ENCODE data around the gene ADAM15.

ADAM15 gene

DNA sequence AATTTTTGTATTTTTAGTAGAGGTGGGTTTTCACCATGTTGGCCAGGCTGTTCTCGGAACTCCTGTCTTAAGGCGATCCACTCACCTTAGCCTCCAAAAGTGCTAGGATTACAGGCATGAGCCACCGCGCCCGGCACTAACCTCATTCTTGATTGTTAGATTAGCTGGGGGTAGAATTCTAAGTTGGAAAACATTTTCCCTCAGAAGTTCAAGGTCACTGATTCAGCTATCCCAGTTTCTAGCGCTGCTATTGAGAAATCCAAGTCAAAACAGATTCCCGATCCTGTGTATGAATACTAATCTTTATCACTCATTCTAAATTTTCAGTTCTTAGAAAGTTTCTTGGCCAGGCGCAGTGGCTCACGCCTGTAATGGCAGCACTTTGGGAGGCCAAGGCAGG is 52.2 kb downstream of the ADAM15 start:
- Histone ChIP-seq H3K36me3 (ENCODE audit: low read length) (no peaks in the 10 kb centered on the region), H3K27ac (ENCODE audit: low read depth, low read length) (no peak overlapping the region), H3K9me3 (ENCODE audit: insufficient read depth, low read length) (no peaks in the 10 kb centered on the region), H3F3A (ENCODE audit: insufficient read depth) (no peaks in the 10 kb centered on the region), H3K9me2 (replicated peaks; ENCODE audit: insufficient read depth, low read length) (no peaks in the 10 kb centered on the region), H3K4me3 (ENCODE audit: insufficient read depth, low read length, poor library complexity, severe bottlenecking) (no peak overlapping the region), H3K9ac (ENCODE audit: low read length) (no peak overlapping the region), H3K27me3 (ENCODE audit: low read length) (no peaks in the 10 kb centered on the region), H2AFZ (ENCODE audit: low read depth, low read length, severe bottlenecking) (no peak overlapping the region), H3K79me2 (ENCODE audit: insufficient read depth, low read length) (no peaks in the 10 kb centered on the region), H3K4me2 (ENCODE audit: low read depth, low read length, poor library complexity, severe bottlenecking) (no peak overlapping the region), H4K20me1 (ENCODE audit: low read depth, low read length) (no peaks in the 10 kb centered on the region)
- no peak for TF ChIP-seq EZH2phosphoT487 (conservative IDR thresholded peaks at IDR 0.05; ENCODE audit: low read length)
- TF ChIP-seq CTCF (IDR thresholded peaks at IDR 0.05; ENCODE audit: insufficient read depth, low read length, poor library complexity, severe bottlenecking) = no peak

GRCh38 chr1:155104605-155105534 is 53.8 kb downstream of the ADAM15 start:
- no peak overlapping the region for H3K4me2 ChIP-seq (ENCODE audit: low read depth, low read length, poor library complexity, severe bottlenecking)
- no peak overlapping the region for H2AFZ ChIP-seq (ENCODE audit: low read depth, low read length, severe bottlenecking)
- TF ChIP-seq CTCF (IDR thresholded peaks at IDR 0.05; ENCODE audit: insufficient read depth, low read length, poor library complexity, severe bottlenecking) (no peak), EZH2phosphoT487 (conservative IDR thresholded peaks at IDR 0.05; ENCODE audit: low read length) (no peak)

DNA sequence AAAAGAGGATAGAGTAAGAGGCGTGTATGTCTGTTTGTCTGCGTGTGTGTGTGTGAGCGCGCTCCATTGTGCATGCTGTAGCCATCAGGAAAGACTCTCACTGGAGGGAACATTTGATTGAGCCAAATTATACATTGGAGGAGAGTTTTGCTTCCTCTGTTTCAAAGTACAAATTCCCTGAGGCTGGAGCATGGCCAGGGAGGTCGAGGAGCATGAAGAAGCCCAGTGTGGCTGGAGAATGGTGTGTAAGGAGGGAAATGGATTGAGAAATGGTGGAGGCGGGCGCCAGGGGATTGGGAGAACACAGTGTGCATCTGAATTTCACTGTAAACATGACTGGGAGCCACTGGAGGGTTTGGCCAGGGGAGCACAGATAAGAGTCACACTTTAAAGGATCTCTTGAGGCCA is 54.5 kb downstream of the ADAM15 start:
- Histone ChIP-seq H3K4me2 (ENCODE audit: low read depth, low read length, poor library complexity, severe bottlenecking) (no peak overlapping the region), H3K79me2 (ENCODE audit: insufficient read depth, low read length) (no peaks in the 10 kb centered on the region), H3K27me3 (ENCODE audit: low read length) (no peaks in the 10 kb centered on the region), H3K4me3 (ENCODE audit: insufficient read depth, low read length, poor library complexity, severe bottlenecking) (no peak overlapping the region), H4K20me1 (ENCODE audit: low read depth, low read length) (no peaks in the 10 kb centered on the region), H2AFZ (ENCODE audit: low read depth, low read length, severe bottlenecking) (no peak overlapping the region), H3K9me3 (ENCODE audit: insufficient read depth, low read length) (no peaks in the 10 kb centered on the region), H3K9me2 (replicated peaks; ENCODE audit: insufficient read depth, low read length) (no peaks in the 10 kb centered on the region), H3K36me3 (ENCODE audit: low read length) (no peaks in the 10 kb centered on the region), H3K27ac (ENCODE audit: low read depth, low read length) (no peak overlapping the region), H3F3A (ENCODE audit: insufficient read depth) (no peaks in the 10 kb centered on the region), H3K9ac (ENCODE audit: low read length) (no peak overlapping the region)
- TF ChIP-seq CTCF (IDR thresholded peaks at IDR 0.05; ENCODE audit: insufficient read depth, low read length, poor library complexity, severe bottlenecking) (no peak), EZH2phosphoT487 (conservative IDR thresholded peaks at IDR 0.05; ENCODE audit: low read length) (no peak)

More at GRCh38 chr1:155104605-155105534, 53.8 kb downstream of the ADAM15 start:
- H4K20me1 ChIP-seq (ENCODE audit: low read depth, low read length) = no peaks in the 10 kb centered on the region
- H3K4me3 ChIP-seq (ENCODE audit: insufficient read depth, low read length, poor library complexity, severe bottlenecking) = no peak overlapping the region
- H3K79me2 ChIP-seq (ENCODE audit: insufficient read depth, low read length) = no peaks in the 10 kb centered on the region
- no peak overlapping the region for H3K27ac ChIP-seq (ENCODE audit: low read depth, low read length)
- no peaks in the 10 kb centered on the region for H3K27me3 ChIP-seq (ENCODE audit: low read length)
- no peaks in the 10 kb centered on the region for H3K9me3 ChIP-seq (ENCODE audit: insufficient read depth, low read length)
- no peaks in the 10 kb centered on the region for H3K9me2 ChIP-seq (replicated peaks; ENCODE audit: insufficient read depth, low read length)
- no peaks in the 10 kb centered on the region for H3K36me3 ChIP-seq (ENCODE audit: low read length)
- H3K9ac ChIP-seq (ENCODE audit: low read length) = no peak overlapping the region
- no peaks in the 10 kb centered on the region for H3F3A ChIP-seq (ENCODE audit: insufficient read depth)
